WI38 (cell line): ENCODE measurements around the gene TMEM131.
"Not testable (repeated sequence)": the region's sequence is repeated elsewhere in the genome, so short reads cannot be mapped to it uniquely, and the experiment has no call there.

Source experiments
- H3K4me3 ChIP-seq: 2 replicates; pipeline ENCODE4 v1.5.1; 2011; ENCODE audit warnings: low read depth, mild to moderate bottlenecking, control low read depth, low read length
- TF ChIP-seq, protein P1 (sequence below): IDR thresholded peaks from 2 replicates; pipeline ENCODE4 v1.5.1; 2012; ENCODE audit warnings: low read depth, mild to moderate bottlenecking, control low read depth, low read length

The TMEM131 gene

DNA sequence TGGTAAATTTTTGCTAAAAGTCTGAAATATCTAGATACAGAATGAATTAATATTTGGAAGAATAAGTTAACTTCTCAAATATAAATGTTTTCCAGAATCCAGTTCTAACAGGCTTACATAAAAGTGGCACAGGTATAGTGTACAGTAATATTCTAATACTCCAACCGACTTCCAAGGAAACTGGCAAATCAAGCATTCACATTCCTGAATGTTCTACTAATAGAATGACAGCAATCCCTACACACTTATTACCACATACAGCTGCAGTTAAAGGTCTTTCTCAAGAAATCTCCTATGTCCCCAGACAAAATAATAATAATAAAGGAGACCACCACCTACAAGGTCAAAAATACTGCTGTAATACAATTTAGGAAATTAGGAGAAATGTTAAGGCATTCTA, 31.9 kb downstream of the TMEM131 start:
- TF ChIP-seq, protein P1, sequence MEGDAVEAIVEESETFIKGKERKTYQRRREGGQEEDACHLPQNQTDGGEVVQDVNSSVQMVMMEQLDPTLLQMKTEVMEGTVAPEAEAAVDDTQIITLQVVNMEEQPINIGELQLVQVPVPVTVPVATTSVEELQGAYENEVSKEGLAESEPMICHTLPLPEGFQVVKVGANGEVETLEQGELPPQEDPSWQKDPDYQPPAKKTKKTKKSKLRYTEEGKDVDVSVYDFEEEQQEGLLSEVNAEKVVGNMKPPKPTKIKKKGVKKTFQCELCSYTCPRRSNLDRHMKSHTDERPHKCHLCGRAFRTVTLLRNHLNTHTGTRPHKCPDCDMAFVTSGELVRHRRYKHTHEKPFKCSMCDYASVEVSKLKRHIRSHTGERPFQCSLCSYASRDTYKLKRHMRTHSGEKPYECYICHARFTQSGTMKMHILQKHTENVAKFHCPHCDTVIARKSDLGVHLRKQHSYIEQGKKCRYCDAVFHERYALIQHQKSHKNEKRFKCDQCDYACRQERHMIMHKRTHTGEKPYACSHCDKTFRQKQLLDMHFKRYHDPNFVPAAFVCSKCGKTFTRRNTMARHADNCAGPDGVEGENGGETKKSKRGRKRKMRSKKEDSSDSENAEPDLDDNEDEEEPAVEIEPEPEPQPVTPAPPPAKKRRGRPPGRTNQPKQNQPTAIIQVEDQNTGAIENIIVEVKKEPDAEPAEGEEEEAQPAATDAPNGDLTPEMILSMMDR: no peak
- no peak overlapping the region for H3K4me3 ChIP-seq

DNA sequence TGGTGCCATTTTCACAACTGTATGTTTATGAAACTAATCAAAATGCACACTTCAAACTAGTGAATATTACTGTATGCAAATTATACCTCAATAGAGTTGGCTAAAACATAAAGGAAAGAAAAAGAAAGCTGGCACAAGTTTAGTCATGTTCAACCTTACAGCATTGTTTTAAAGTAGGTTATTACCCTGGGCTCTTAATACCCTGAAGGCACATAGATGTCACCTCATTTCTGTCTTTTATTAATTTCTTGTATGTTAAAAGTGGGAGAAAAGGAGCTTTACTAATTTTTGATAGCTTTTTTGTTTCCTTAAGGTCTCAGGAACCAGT, 32.7 kb downstream of the TMEM131 start:
- TF ChIP-seq, protein P1: no peak
- no peak overlapping the region for H3K4me3 ChIP-seq

DNA sequence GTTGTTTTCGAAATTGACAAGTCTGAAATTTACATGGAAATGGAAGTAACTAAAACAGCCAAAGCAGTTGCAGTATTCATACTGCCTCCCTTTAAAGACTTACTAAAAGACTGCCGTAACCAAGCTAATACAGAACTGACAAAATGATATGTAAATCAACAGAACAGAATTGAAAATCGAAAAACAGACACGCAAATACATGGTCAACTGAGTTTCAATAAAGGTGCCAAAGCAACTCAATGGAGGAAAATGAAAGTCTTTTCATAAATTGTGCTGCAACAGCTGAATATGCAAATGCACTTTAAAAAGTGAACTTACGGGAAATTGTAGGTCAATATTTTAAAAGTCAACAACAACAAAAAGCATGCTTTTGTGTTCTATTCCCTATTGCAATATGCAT, 34.2 kb downstream of the TMEM131 start:
- H3K4me3 ChIP-seq: no peak overlapping the region
- TF ChIP-seq, protein P1: no peak

DNA sequence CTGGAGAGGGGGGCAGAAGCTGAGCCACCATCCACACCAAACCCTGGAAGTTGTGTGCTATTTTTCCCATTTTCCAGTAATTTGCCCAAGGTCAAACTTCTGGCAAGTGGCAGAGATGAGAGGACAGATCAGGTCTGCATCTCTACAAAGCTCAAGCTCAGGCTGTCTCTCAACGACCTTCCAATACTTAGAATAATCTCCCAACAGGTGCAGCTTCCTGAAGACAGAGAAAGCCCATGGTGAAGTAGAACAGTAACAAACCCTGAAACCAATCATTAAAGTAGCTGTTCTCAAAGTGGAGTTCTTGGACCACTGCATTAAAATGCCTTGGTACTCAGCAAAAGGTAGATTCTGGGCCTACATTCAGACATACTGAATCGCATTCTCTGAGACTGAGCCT, 37.6 kb downstream of the TMEM131 start:
- no peak overlapping the region for H3K4me3 ChIP-seq
- TF ChIP-seq, protein P1: no peak

DNA sequence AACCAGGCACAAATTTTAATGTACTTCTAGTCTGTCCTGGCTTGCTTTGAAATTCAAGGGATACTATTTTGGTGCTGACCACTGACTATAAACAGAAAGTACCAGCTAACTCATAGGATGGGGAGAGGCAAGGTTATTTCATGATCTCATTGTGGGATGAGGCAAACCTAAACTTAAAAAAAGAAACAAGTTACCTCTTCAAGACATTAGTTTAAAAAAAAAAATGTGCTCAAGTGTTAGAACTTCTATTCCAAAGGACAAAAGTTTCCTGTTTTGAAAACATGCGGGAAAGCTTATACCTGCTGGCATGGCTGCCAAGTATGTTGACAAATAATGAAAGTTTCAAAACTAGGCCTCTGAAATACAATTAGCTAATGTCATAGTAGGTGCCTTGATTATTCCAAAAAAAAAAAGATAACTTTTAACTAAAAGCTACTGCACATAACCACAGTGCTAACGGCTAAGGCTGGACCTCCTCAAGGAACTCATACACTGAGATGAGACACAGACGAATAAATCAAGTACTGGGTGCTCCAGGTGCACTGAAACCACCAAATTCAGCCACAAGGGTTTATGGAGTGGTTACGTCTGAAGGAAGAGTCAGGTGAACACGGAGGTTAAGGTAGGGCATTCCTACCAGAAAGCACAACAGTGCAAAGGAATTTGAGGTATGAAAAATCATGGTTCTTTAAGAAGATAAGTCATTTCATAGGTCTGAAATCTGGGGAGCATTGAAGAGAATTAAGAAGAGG, 38.1 kb downstream of the TMEM131 start:
- TF ChIP-seq, protein P1: no peak
- H3K4me3 ChIP-seq: no peak overlapping the region

DNA sequence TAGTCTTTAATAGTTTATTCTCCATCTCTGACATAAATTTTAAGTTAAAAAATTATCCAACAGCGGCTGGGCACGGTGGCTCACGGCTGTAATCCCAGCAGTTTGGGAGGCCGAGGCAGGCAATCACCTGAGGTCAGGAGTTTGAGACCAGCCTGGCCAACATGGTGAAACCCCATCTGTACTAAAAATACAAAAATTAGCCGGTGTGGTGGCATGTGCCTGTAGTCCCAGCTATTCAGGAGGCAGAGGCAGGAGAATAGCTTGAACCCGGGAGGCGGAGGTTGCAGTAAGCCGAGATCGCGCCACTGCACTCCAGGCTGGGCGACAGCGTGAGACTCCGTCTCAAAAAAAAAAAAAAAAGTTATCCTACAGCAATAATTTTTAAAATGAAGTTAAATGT, 39.0 kb downstream of the TMEM131 start:
- not testable (repeated sequence) for H3K4me3 ChIP-seq

DNA sequence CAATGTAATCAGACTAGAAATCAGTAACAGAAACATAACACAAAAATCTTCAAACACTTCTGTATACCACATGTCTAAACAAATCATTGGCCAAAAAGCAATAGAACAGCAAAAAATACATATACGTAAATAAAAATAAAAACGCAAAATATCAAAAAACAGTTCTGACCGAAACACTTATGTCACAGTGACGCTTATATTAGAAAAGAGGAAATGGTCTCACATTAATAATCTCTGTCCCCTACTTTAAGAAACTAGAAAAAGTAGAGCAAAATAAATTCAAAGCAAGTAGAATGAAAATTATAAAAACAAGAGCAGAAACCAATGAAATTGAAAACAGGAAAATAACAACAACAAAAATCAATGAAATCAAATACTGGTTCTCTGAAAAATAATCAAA, 41.9 kb downstream of the TMEM131 start:
- no peak overlapping the region for H3K4me3 ChIP-seq
- TF ChIP-seq, protein P1: no peak

DNA sequence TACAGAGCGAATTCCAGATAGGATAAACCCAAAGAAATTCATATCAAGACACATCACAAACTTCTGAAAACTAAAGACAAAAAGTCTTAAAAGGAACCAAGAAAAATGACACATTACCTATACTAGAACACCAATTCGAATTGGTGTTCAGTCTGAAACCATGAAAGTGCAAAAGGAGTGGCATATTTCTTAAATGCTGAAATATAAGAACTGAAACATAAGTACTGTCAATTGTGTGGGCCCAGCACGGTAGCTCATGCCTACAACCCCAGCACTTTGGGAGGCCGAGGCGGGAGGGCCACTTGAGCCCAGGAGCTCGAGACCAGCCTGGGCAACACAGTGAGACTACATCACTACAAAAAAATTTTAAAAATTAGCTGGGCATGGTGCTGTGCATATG, 43.4 kb downstream of the TMEM131 start:
- TF ChIP-seq, protein P1: no peak
- H3K4me3 ChIP-seq: no peak overlapping the region
